Stimulated activated CD8-positive, alpha-beta memory T cell treated with anti-CD3 and anti-CD28 coated beads, Interleukin-4, amount 100 ng/mL, for 48 hours (primary cell): ENCODE results near the gene BIK.

Source experiments
- DNase-seq: peaks from one replicate; pipeline ENCODE4 v3.0.0-alpha.2; 2020

BIK gene

GRCh38 chr22:43164636-43165035, 54.1 kb downstream of the BIK start:
- DNase-seq = no peak

GRCh38 chr22:43166132-43166930, 55.8 kb downstream of the BIK start:
- DNase-seq = no peak

- DNase-seq = no peak
These were observed 56.5 kb downstream of the BIK start for GRCh38 chr22:43167001-43167589.

- DNase-seq = no peak
These were observed 58.1 kb downstream of the BIK start for GRCh38 chr22:43168471-43169309.

GRCh38 chr22:43169310-43170130, 59.0 kb downstream of the BIK start:
- DNase-seq = no peak

- no peak for DNase-seq
These were observed 59.6 kb downstream of the BIK start for GRCh38 chr22:43170131-43170480.

- no peak for DNase-seq
These were observed 60.5 kb downstream of the BIK start for GRCh38 chr22:43171019-43171491.

GRCh38 chr22:43171607-43172006, 61.1 kb downstream of the BIK start:
- DNase-seq = no peak

- DNase-seq = no peak
These were observed 61.6 kb downstream of the BIK start for GRCh38 chr22:43172191-43172590.

GRCh38 chr22:43173566-43173965, 63.0 kb downstream of the BIK start:
- DNase-seq = no peak

GRCh38 chr22:43173976-43174720, 63.6 kb downstream of the BIK start:
- no peak for DNase-seq

- DNase-seq = no peak
These were observed 64.5 kb downstream of the BIK start for GRCh38 chr22:43174941-43175531.

GRCh38 chr22:43176090-43176489, 65.5 kb downstream of the BIK start:
- DNase-seq = no peak

- no peak for DNase-seq
These were observed 66.9 kb downstream of the BIK start for GRCh38 chr22:43177479-43177878.
